ENCODE results near the gene MAN1C1.

- TF ChIP-seq EP300 (IDR thresholded peaks at IDR 0.05; ENCODE audit: borderline replicate concordance) (no peak), REST (IDR thresholded peaks at IDR 0.05; ENCODE audit: low read depth) (no peak), EGR1 (IDR thresholded peaks at IDR 0.05) (no peak), RAD21 (IDR thresholded peaks at IDR 0.05; ENCODE audit: low read depth) (no peak), ZBTB7A (IDR thresholded peaks at IDR 0.05; ENCODE audit: low read depth) (no peak), MAX (IDR thresholded peaks at IDR 0.05) (no peak), TCF12 (IDR thresholded peaks at IDR 0.05; ENCODE audit: low read depth) (no peak), CREB1 (IDR thresholded peaks at IDR 0.05; ENCODE audit: low read depth) (no peak), CEBPB (IDR thresholded peaks at IDR 0.05) (no peak)
These were observed 64.1 kb downstream of the MAN1C1 start for GRCh38 chr1:25680701-25681100.
